GM18868 (cell line): Measurements from ENCODE around the gene RPL15.
A peak's percentile ranks its signal among the peaks of the same experiment; 100 is the strongest.

Experiments
- ATAC-seq: cut with Tn5 transposase; IDR thresholded peaks from one replicate; pipeline ENCODE4 v1.9.1; 2021; ENCODE audit warnings: mild to moderate bottlenecking, moderate library complexity; ENCODE audit not compliant: unreplicated experiment

Gene RPL15

GRCh38 chr3:23959135-23959900, 42.4 kb downstream of the RPL15 start:
- peak; percentile 59 for ATAC-seq

GRCh38 chr3:23960649-23961048, 43.7 kb downstream of the RPL15 start:
- no peak for ATAC-seq

GRCh38 chr3:23961066-23961465, 44.1 kb downstream of the RPL15 start:
- no peak for ATAC-seq

- no peak for ATAC-seq
Observed at GRCh38 chr3:23961913-23962312, 45.0 kb downstream of the RPL15 start.

- ATAC-seq, result no peak
Observed at GRCh38 chr3:23964537-23965235, 47.8 kb downstream of the RPL15 start.

GRCh38 chr3:23966328-23966727, 49.4 kb downstream of the RPL15 start:
- ATAC-seq, result no peak

GRCh38 chr3:23968463-23969184, 51.7 kb downstream of the RPL15 start:
- ATAC-seq, result no peak

GRCh38 chr3:23969393-23969792, 52.5 kb downstream of the RPL15 start:
- ATAC-seq, result no peak
